BLaER1 (cell line): ENCODE measurements around the gene FNDC3B.

Experiments used
- H3K27ac ChIP-seq: shearing (Covaris generic); formaldehyde crosslinking; 2 replicates; pipeline ENCODE4 v1.8.1; 2022
- H3K27me3 ChIP-seq: shearing (Covaris generic); formaldehyde crosslinking; 2 replicates; pipeline ENCODE4 v1.8.1; 2022
- H3K36me3 ChIP-seq: shearing (Covaris generic); formaldehyde crosslinking; 2 replicates; pipeline ENCODE4 v1.8.1; 2022
- H3K4me1 ChIP-seq: shearing (Covaris generic); formaldehyde crosslinking; 2 replicates; pipeline ENCODE4 v1.8.1; 2022
- H3K4me2 ChIP-seq: shearing (Covaris generic); formaldehyde crosslinking; 2 replicates; pipeline ENCODE4 v1.8.1; 2022
- H3K4me3 ChIP-seq: shearing (Covaris generic); formaldehyde crosslinking; 2 replicates; pipeline ENCODE4 v1.8.1; 2022
- H3K9ac ChIP-seq: shearing (Covaris generic); formaldehyde crosslinking; 2 replicates; pipeline ENCODE4 v1.8.1; 2022
- H3K9me3 ChIP-seq: shearing (Covaris generic); formaldehyde crosslinking; 2 replicates; pipeline ENCODE4 v1.8.1; 2022
- H4K20me1 ChIP-seq: shearing (Covaris generic); formaldehyde crosslinking; 2 replicates; pipeline ENCODE4 v1.8.1; 2022
- Cebpa-rat ChIP-seq: shearing (Covaris generic); IDR thresholded peaks from 2 replicates; pipeline ENCODE4 v1.8.1; 2022

FNDC3B gene

GRCh38 chr3:172405914-172406313, 366.5 kb downstream of the FNDC3B start:
- Histone ChIP-seq H3K4me2 (no peak overlapping the region), H3K27ac (no peak overlapping the region), H3K9ac (no peak overlapping the region), H4K20me1 (no peaks in the 10 kb centered on the region), H3K9me3 (no peaks in the 10 kb centered on the region), H3K36me3 (peaks cover 4% of the 10 kb centered on the region; the same call in 1 of the 2 replicates), H3K4me3 (no peak overlapping the region), H3K4me1 (no peaks in the 10 kb centered on the region), H3K27me3 (no peaks in the 10 kb centered on the region)
- no peak for TF ChIP-seq Cebpa-rat

DNA sequence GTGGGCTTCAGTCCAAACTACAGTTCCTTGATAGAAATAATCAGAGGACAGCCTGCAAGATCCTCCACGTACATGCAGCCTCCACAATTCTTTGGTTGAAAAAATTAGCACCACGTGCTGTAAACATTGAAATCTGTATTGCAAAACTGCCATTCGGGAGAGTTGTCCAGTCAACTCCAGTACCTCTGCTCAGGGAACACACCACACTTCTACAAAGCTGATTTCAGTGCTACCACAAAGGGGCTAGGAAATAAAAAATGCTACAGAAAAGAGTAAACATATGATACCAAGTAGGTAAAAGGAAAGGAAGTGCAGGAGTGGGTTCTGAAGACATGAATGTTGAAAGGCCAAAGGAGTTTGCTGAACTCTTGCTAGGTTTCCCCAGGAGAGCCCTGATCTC, 368.5 kb downstream of the FNDC3B start:
- Histone ChIP-seq H3K27me3 (no peaks in the 10 kb centered on the region), H3K4me2 (no peak overlapping the region), H4K20me1 (no peaks in the 10 kb centered on the region), H3K4me3 (no peak overlapping the region), H3K9ac (no peak overlapping the region), H3K4me1 (no peaks in the 10 kb centered on the region), H3K27ac (no peak overlapping the region), H3K9me3 (no peaks in the 10 kb centered on the region), H3K36me3 (no peaks in the 10 kb centered on the region)
- TF ChIP-seq Cebpa-rat, result no peak

- H3K4me3 ChIP-seq, result no peak overlapping the region
- H3K27me3 ChIP-seq, result no peaks in the 10 kb centered on the region
- H3K9me3 ChIP-seq, result no peaks in the 10 kb centered on the region
- no peak overlapping the region for H3K27ac ChIP-seq
- TF ChIP-seq Cebpa-rat, result no peak
- H3K4me2 ChIP-seq, result no peak overlapping the region
- no peaks in the 10 kb centered on the region for H4K20me1 ChIP-seq
- H3K4me1 ChIP-seq, result peaks cover 10% of the 10 kb centered on the region
- H3K36me3 ChIP-seq, result no peaks in the 10 kb centered on the region
- no peak overlapping the region for H3K9ac ChIP-seq
Measured at GRCh38 chr3:172410702-172411477, 371.5 kb downstream of the FNDC3B start.

DNA sequence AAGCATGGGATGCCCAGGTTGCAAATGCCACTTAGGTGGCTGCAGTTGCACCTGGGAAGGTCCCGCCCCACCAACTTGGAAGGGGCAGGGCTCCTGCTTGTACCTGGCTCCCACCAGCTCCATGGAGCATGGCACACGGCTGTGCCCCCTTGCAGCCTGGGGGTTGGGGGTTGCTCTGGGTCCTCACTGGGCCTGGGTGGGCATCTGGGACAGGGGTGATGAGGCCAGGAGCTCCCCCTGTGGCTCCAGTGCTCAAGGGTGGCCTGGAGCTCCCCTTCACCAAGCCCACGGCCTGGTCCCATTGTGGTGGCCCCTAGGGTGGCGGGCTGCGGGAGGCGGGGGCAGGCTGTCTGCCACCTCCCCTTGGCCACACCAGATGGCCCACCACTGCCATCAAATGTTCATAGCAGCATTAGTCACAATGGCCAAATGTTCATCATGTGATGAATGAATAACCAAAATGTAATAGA, 372.1 kb downstream of the FNDC3B start:
- no peak for TF ChIP-seq Cebpa-rat
- H3K27ac ChIP-seq, result no peak overlapping the region
- no peak overlapping the region for H3K9ac ChIP-seq
- H3K4me1 ChIP-seq, result peaks cover 10% of the 10 kb centered on the region
- no peaks in the 10 kb centered on the region for H3K9me3 ChIP-seq
- H3K36me3 ChIP-seq, result no peaks in the 10 kb centered on the region
- H3K4me3 ChIP-seq, result no peak overlapping the region
- H4K20me1 ChIP-seq, result no peaks in the 10 kb centered on the region
- H3K4me2 ChIP-seq, result no peak overlapping the region
- H3K27me3 ChIP-seq, result no peaks in the 10 kb centered on the region

GRCh38 chr3:172415323-172415722, 375.9 kb downstream of the FNDC3B start:
- Histone ChIP-seq H3K9ac (no peak overlapping the region), H3K36me3 (no peaks in the 10 kb centered on the region), H3K4me3 (no peak overlapping the region), H3K4me2 (peak overlapping the region; percentile 47), H4K20me1 (no peaks in the 10 kb centered on the region), H3K4me1 (peaks cover 10% of the 10 kb centered on the region), H3K27me3 (no peaks in the 10 kb centered on the region), H3K27ac (no peak overlapping the region), H3K9me3 (no peaks in the 10 kb centered on the region)
- TF ChIP-seq Cebpa-rat, result no peak

- H3K4me3 ChIP-seq, result no peak overlapping the region
- H3K4me2 ChIP-seq, result no peak overlapping the region
- H3K9ac ChIP-seq, result no peak overlapping the region
- no peaks in the 10 kb centered on the region for H3K4me1 ChIP-seq
- TF ChIP-seq Cebpa-rat, result no peak
- peaks cover 17% of the 10 kb centered on the region for H3K9me3 ChIP-seq
- H3K36me3 ChIP-seq, result no peaks in the 10 kb centered on the region
- no peaks in the 10 kb centered on the region for H4K20me1 ChIP-seq
- no peaks in the 10 kb centered on the region for H3K27me3 ChIP-seq
- no peak overlapping the region for H3K27ac ChIP-seq
Measured at GRCh38 chr3:172437713-172438112, 398.3 kb downstream of the FNDC3B start.

- Histone ChIP-seq H3K4me3 (no peak overlapping the region), H3K27ac (no peak overlapping the region), H3K27me3 (no peaks in the 10 kb centered on the region), H3K4me1 (no peaks in the 10 kb centered on the region), H3K4me2 (no peak overlapping the region), H3K9ac (no peak overlapping the region), H3K9me3 (peaks cover 12% of the 10 kb centered on the region), H4K20me1 (no peaks in the 10 kb centered on the region), H3K36me3 (no peaks in the 10 kb centered on the region)
- no peak for TF ChIP-seq Cebpa-rat
Measured at GRCh38 chr3:172438186-172438585, 398.8 kb downstream of the FNDC3B start.

GRCh38 chr3:172441581-172441980, 402.2 kb downstream of the FNDC3B start:
- no peak overlapping the region for H3K9ac ChIP-seq
- no peaks in the 10 kb centered on the region for H3K4me1 ChIP-seq
- no peaks in the 10 kb centered on the region for H3K9me3 ChIP-seq
- no peak overlapping the region for H3K27ac ChIP-seq
- no peaks in the 10 kb centered on the region for H3K27me3 ChIP-seq
- H3K4me3 ChIP-seq, result no peak overlapping the region
- H4K20me1 ChIP-seq, result no peaks in the 10 kb centered on the region
- H3K36me3 ChIP-seq, result no peaks in the 10 kb centered on the region
- no peak overlapping the region for H3K4me2 ChIP-seq
- no peak for TF ChIP-seq Cebpa-rat

DNA sequence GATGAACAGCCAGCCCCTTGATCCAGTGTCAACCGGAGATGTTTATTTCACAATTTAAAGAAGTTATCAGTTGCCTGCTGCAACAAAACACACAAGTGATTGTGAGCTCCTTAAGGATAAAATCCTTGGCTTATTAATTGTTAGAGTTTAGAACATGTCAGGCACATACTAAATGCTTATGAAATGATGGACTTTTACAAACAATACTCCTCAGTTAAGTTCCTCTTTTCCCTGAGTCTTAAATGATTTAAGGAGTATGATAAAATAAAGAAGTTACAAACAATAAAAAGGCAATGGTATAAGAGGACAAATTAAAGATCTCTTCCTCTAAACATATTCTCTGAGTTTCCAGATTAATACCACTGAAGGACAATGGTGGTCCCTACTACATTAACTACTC, 403.2 kb downstream of the FNDC3B start:
- no peak overlapping the region for H3K27ac ChIP-seq
- TF ChIP-seq Cebpa-rat, result no peak
- peaks cover 4% of the 10 kb centered on the region for H3K9me3 ChIP-seq
- H3K27me3 ChIP-seq, result no peaks in the 10 kb centered on the region
- no peaks in the 10 kb centered on the region for H4K20me1 ChIP-seq
- H3K4me2 ChIP-seq, result no peak overlapping the region
- no peaks in the 10 kb centered on the region for H3K4me1 ChIP-seq
- no peaks in the 10 kb centered on the region for H3K36me3 ChIP-seq
- no peak overlapping the region for H3K9ac ChIP-seq
- no peak overlapping the region for H3K4me3 ChIP-seq

DNA sequence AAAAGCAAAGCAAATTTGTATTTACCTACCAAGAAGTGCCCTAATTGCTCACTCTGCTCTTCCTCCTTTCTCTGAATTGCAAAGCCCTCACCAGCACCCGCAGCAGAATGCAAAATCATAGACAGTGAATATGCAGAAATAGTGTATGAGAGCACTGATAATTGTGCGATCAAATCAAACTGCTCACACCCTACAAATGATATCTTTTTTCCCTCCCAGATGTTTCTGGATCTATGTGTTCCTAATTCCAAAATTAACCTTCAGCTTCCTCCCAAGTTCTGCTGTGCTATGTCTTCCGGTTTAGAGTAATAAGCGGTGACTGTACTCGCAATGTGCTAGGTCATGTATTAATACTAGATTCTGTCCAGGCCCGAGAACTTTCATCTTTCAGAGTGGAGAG, 405.4 kb downstream of the FNDC3B start:
- Histone ChIP-seq H3K36me3 (no peaks in the 10 kb centered on the region), H3K4me2 (no peak overlapping the region), H4K20me1 (no peaks in the 10 kb centered on the region), H3K4me3 (no peak overlapping the region), H3K9ac (no peak overlapping the region), H3K27me3 (no peaks in the 10 kb centered on the region), H3K9me3 (peaks cover 27% of the 10 kb centered on the region), H3K27ac (no peak overlapping the region), H3K4me1 (no peaks in the 10 kb centered on the region)
- TF ChIP-seq Cebpa-rat, result no peak
